Esophagus squamous epithelium (tissue), 4 donors: ENCODE results near the gene CLCN2.

Experiments
- POLR2A ChIP-seq, 4 donors: fragments of 450-650 bp; IDR thresholded peaks; one replicate each; pipeline ENCODE4 v1.6.1; 2017; ENCODE audit warnings: antibody characterized with exemption in 4 of 4, mild to moderate bottlenecking in 4 of 4, moderate library complexity in 3 of 4
- TF ChIP-seq, protein P1 (sequence below), 6 experiments: fragments of 450-650 bp in 4 of 6; fragments of 200-600 bp in 2 of 6; sonication (generic) in 2 of 6; IDR thresholded peaks; one replicate each; pipeline ENCODE4 v1.5.1; 2016 to 2019; ENCODE audit warnings: antibody characterized with exemption in 6 of 6, mild to moderate bottlenecking in 4 of 6, moderate library complexity in 4 of 6

- TF ChIP-seq, protein P1, sequence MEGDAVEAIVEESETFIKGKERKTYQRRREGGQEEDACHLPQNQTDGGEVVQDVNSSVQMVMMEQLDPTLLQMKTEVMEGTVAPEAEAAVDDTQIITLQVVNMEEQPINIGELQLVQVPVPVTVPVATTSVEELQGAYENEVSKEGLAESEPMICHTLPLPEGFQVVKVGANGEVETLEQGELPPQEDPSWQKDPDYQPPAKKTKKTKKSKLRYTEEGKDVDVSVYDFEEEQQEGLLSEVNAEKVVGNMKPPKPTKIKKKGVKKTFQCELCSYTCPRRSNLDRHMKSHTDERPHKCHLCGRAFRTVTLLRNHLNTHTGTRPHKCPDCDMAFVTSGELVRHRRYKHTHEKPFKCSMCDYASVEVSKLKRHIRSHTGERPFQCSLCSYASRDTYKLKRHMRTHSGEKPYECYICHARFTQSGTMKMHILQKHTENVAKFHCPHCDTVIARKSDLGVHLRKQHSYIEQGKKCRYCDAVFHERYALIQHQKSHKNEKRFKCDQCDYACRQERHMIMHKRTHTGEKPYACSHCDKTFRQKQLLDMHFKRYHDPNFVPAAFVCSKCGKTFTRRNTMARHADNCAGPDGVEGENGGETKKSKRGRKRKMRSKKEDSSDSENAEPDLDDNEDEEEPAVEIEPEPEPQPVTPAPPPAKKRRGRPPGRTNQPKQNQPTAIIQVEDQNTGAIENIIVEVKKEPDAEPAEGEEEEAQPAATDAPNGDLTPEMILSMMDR (IDR thresholded peaks at IDR 0.05) = no peak
- TF ChIP-seq POLR2A (IDR thresholded peaks at IDR 0.05) = no peak
Observed at GRCh38 chr3:184307915-184308314, 53.5 kb downstream of the CLCN2 start.
